Fibroblast of skin of right quadriceps (primary cell): ENCODE results near the gene EHD4.

Source experiments
- DNase-seq: peaks from one replicate; pipeline ENCODE4 v3.0.0-alpha.2; 2013

EHD4 gene

GRCh38 chr15:41876007-41876406 is 96.3 kb downstream of the EHD4 start:
- DNase-seq: no peak

DNA sequence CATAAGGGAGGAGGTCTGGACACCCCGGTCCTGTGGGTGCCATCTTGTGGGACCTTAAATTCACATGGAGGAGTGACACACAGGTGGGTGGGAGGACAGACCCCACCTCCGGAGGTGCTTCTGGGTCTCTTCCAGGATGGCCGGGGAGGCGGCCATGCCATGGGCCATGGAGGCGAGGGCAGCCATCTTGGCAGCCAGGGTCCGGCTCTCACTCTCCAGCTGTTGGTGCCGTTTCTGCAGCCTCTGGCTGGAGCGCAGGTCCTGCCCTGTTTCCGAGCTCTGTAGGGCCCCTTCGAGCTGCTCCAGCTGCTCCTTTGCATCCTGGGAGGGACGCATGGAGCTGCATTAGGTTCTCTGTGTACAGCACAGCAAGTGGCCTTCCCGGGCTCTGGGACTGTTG is 97.6 kb downstream of the EHD4 start:
- DNase-seq: no peak

GRCh38 chr15:41873711-41874110 is 98.6 kb downstream of the EHD4 start:
- DNase-seq: no peak

DNA sequence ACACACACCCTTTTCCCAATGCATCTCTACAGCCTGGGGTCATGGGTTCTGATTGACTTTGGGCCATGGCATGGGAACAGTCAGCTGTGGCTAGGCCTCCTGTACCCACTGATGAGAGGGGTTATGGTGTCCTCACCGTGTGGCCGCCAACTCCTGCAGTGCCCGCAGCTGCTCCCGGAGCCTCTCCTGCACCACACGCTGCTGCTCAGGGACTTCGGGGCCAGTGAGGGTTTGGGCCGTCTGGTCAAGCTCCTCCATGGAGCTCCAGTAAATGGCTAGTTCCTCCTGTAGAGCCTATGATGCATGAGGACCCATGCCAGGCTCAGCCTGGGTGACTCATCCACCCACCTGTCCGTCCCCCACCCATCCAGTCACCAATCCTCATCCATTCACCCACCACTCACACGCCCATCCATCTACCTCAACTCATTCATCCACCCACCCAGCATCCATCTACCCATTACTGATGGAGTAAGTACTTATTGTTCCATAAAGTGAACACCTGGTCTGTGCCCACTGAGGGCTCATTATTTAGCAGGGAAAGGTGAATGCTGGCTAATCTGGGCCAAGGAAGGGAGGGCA is 100.1 kb downstream of the EHD4 start:
- DNase-seq: no peak

GRCh38 chr15:41871175-41871905 is 101.0 kb downstream of the EHD4 start:
- no peak for DNase-seq

- DNase-seq: peak; percentile 56
Observed at GRCh38 chr15:41870689-41871081, 101.7 kb downstream of the EHD4 start.

- DNase-seq: no peak
Observed at GRCh38 chr15:41869770-41870688, 102.3 kb downstream of the EHD4 start.

DNA sequence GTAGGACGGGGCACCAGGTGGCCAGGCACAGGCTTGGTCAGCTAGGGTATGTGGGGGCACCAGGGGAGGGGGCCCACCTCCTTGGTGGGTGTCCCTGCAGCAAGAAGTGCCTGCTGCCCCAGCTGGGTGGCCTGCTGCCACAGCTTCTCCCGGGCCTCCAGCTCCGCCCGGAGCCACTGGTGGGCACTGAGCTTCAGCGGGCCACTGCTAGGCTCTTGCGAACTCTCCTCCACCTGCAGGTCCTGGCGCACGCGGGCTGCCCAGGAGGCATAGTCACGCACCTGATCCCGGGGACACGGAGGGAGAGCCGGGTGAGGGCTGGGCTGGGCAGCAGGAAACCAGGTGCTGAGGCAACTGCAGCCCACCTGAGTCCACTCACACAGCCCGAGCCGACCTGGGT is 104.0 kb downstream of the EHD4 start:
- DNase-seq: no peak

DNA sequence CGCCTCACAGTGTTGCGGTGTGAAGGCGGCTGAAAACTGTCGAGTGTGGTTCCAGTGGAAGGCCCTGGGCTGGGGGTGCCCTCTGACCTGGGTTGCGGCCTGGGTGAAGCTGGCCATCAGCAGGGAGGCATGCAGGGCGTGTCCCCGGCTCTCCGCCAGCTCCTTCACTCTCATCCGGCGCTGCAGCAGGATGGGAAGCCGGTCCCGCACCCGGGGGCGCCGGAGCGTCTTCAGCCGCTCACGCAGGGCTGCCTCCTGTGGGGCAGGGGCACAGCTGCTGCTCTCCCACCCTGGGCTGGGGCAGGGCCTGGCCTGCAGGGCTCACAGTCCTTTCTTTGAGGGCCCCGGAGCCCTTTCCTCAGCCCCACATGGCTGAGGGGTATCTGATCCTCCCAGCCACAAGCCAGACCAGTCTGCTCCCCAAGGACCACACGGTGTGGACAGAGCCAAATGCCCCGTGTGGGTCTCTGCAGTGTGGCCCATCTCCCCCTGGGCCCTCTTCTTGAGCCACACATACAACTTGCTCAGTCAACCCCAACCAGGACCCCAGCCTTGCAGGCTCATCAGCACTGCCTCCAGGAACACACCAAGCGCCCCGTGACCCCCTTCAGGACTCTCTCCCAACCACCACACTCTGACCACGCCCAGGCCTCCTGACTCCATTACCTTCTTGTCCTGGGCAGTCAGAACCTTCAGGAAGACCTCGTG is 105.3 kb downstream of the EHD4 start:
- no peak for DNase-seq

DNA sequence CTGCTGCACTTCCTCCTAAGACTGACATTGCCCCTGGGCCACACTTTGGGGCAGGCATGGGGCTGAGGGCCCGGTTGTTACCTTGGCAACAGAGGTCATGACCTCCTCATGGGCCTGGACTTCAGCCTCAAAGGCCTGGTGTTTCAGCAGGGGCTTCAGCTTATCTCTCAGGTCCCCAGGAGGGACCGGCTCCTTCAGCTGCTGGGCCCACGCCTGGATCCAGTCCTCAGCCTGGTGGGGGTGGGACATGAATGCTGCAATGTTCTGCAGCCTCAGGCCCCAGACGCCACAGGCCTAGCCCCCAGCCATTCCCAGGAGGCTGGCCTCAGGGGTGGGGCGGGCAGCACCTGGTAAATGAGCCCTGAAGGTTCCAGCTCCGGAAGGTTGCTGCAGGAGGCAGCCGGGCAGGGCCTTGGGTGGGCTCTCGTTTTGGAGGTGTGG is 106.1 kb downstream of the EHD4 start:
- no peak for DNase-seq

- no peak for DNase-seq
Observed at GRCh38 chr15:41865490-41866055, 106.8 kb downstream of the EHD4 start.

GRCh38 chr15:41862515-41863116 is 109.7 kb downstream of the EHD4 start:
- DNase-seq: no peak

DNA sequence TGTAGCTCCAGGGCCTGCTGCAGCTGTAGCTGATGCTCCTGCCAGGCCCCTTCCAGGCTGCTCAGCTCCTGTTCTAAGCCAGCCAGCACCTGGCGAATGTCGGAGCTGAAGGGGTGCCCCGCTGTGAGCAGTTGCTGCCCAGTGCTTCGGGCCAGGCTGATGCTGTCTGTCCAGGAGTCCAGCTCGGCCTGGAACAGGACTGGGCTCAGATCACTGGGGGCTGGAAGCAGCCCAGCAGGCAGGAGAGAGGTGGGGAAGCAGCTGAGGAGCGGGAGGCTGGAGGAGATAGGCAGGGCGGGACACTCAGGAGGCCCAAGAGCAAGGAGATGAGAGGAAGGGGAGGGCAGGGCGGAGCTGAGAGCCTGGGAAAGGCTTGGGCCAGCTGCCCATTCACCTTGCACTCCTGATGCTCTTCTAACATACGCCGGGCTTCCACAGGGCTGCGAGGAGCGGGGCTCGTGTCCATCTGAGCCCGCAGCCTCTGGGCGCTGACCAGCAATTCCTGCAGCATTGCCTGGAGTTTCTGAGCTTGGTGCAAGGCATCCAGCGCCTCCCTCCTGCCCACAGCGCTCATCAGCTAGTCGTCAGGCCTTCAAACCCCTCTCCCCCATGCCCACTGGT is 110.5 kb downstream of the EHD4 start:
- DNase-seq: no peak

DNA sequence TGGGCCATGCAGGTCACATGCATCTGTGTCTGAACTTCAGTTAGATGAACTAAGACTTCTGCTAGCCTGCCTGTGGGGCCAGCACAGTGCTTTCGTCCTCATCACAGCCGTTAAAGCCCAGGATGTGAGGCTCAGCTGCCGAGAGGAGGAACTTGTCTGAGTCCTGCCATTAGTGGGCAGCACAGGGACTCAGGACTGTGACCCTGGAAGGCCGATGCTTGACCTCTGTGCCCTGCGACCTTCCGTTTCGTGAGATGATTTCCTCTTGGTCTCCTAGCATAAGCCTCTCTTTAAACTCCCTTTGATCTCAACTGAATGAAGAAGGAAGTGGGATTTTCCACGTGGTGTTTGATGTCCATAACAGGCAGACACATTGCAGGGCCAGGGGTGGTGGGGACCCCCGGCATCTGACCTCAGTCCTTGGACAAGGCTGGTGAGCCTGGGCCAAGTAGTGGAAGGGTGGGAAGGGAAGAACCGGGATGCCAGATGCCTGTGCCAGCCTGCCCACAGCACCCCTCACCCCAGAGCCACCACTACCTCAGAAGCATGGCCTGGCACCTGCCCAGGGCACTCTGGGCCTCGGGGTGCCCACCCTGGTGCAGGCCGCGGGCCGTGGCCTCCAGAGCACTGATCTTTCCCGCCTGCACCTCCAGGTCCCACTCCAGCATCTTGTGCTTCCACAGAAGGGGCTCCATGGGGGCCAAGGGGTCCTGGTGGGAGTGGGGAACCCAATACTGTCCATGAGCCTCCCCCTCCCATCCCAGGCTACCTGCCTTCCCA is 112.1 kb downstream of the EHD4 start:
- DNase-seq: no peak

DNA sequence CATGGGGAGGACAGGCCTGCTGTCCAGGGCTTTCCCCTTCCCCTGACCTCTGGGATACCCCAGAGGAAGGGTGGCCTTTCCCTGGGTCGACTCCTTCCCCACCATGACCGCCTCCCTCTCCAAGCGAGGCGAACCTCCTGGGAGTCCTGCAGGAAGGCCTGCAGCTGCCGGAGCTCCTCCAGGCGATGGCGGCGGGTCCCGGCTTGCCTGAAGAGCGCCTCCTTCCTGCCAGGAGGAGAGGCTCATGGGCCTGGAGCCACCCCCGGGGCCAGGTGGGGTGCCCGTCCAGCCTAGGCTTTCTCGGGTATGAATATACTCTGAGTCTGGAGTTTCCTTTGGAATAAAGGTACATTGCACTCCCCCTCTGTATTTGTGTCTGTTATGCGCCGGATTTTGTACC is 113.6 kb downstream of the EHD4 start:
- DNase-seq: no peak

- DNase-seq: no peak
Observed at GRCh38 chr15:41857316-41857715, 115.0 kb downstream of the EHD4 start.

DNA sequence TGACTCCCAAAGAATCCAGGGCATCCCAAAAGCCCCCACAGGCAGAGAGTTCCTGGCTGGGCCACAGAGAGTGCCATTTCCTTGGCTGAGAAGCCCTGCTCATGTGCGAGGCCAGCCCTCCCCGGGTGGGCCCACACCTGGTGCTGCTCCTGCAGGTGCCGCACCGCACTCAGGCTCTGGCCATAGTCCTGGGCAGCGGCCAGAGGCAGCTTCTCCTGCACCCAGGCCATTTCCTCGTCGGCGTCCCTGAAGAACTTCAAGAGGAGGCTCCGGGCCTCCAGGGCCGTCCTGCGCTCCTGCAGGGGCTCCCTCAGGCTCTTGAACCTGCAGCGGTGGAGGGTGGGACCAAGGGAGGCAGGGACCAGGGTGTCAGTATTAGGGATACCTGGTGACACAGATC is 115.6 kb downstream of the EHD4 start:
- DNase-seq: no peak

- no peak for DNase-seq
Observed at GRCh38 chr15:41856262-41856661, 116.1 kb downstream of the EHD4 start.

DNA sequence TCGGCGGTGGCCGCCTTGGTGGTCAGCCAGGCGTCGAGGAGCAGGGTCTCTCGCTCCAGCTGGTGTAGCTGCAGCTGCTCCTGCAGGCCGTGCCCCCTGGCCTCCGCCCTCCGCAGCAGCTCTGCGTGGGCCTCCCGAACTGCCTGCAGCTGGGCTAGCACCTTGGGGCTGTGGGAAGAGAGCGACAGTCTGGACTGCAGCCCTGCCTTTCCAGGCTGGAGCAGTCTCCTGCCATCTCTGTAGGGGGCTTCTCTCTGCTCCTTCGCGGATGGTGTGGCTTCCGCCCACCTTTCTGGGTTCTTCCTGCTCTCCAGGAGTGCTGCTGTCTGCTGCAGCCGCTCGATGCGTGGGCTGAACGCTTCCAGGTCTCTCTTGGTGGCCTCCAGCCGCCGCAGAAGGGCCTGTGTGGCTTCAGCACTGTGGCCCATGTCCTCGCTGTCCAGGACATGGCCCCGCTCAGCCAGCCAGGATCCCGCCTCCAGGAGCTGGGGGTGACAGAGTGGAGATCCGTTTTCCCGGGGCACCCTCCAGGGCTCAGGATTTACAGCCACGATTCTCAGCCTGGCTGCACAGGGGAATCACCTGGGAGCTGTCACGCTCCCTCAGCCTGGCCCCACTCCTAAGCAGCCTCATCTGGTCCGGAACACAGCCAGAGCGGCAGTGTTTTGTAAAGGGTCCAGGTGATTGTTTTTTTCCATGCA is 116.9 kb downstream of the EHD4 start:
- DNase-seq: no peak

DNA sequence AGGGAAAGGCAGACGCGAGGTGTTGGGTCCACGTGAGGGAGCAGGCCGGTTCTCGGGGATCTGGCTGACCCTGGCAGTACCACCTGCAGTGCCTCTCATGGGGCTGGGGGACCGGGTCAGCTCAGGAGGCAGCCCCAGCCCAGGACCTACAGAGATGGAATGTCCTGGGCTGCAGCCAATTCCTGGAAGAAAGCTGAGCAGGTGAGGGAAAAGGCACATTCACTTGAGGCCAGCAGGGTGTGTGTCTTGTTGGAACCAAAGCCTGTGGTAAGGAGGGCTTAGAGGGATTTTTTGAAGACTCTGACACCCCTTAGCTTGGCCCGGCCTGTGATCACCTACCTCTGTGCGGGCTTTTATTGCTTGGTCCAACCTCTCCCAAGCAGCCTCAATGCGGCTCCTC is 117.9 kb downstream of the EHD4 start:
- no peak for DNase-seq
